Thymus (tissue), 11 donors: ENCODE data around the gene GMPR. TPM values are rescaled to one million over a fixed set of nuclear protein-coding genes. Genes with fewer than 3 reads are reported as not detected.

Source experiments
- DNase-seq, 9 donors: peaks; one replicate each; pipeline ENCODE4 v3.0.0-alpha.2; 2013; ENCODE audit warnings: low spot score in 9 of 9, low read depth in 6 of 9, missing footprints in 1 of 9
- H3K27ac ChIP-seq, 2 donors: one replicate each; pipeline ENCODE4 v1.5.1; 2013; ENCODE audit warnings: control low read depth in 1 of 2, low read depth in 1 of 2, low read length in 1 of 2, mild to moderate bottlenecking in 1 of 2, moderate library complexity in 1 of 2
- H3K27me3 ChIP-seq, 2 donors: one replicate each; pipeline ENCODE4 v1.5.1; 2013; ENCODE audit warnings: low read length in 1 of 2; ENCODE audit not compliant: control insufficient read depth in 2 of 2, insufficient read depth in 1 of 2
- H3K36me3 ChIP-seq, 2 donors: one replicate each; pipeline ENCODE4 v1.5.1; 2013; ENCODE audit warnings: low read length in 1 of 2, mild to moderate bottlenecking in 1 of 2, moderate library complexity in 1 of 2; ENCODE audit not compliant: control insufficient read depth in 2 of 2, insufficient read depth in 2 of 2
- H3K4me1 ChIP-seq, 2 donors: one replicate each; pipeline ENCODE4 v1.5.1; 2013; ENCODE audit warnings: low read length in 2 of 2; ENCODE audit not compliant: control insufficient read depth in 2 of 2, insufficient read depth in 2 of 2
- H3K4me3 ChIP-seq, 2 donors: one replicate each; pipeline ENCODE4 v1.5.1; 2013; ENCODE audit warnings: low read length in 2 of 2, control low read depth in 1 of 2, mild to moderate bottlenecking in 1 of 2
- H3K9me3 ChIP-seq, 2 donors: one replicate each; pipeline ENCODE4 v1.5.1; 2013; ENCODE audit warnings: low read length in 1 of 2, mild to moderate bottlenecking in 1 of 2; ENCODE audit not compliant: control insufficient read depth in 2 of 2, insufficient read depth in 1 of 2
- WGBS: extraction: QIAGEN DNeasy Blood & Tissue Kit; methylation state at CpG from one replicate; pipeline ENCODE4 v1.1.7; 2013; 5-methylcytosine and 5-hydroxymethylcytosine counted together
- polyA plus RNA-seq: library from polyadenylated mRNA; stranded (reverse); fragments of 200-250 nt; gene quantifications from one replicate; pipeline ENCODE4 v1.2.3, GENCODE V29; 2013
- total RNA-seq: library from RNA; stranded (reverse); fragments of 120-200 nt; gene quantifications from one replicate; pipeline ENCODE4 v1.2.4, GENCODE V29; 2013
- donor health status: healthy.

The GMPR gene
- total and polyA plus RNA-seq, 2 donors: 4.1 to 17.2 TPM

GRCh38 chr6:16228709-16229665 lies 9.4 kb upstream of the GMPR start:
- 86% methylated on average over 19 of the region's 20 CpGs for WGBS
- H3K27ac ChIP-seq: no peak overlapping the region
- H3K9me3 ChIP-seq: no peaks in the 10 kb centered on the region
- no peaks in the 10 kb centered on the region for H3K4me1 ChIP-seq
- H3K4me3 ChIP-seq: no peak overlapping the region
- H3K27me3 ChIP-seq: peaks cover 0 to 11% of the 10 kb centered on the region in 2 donors
- H3K36me3 ChIP-seq: no peaks in the 10 kb centered on the region
- no peak for DNase-seq

GRCh38 chr6:16229700-16230099 lies 8.7 kb upstream of the GMPR start:
- Histone ChIP-seq H3K27me3 (peaks cover 0 to 11% of the 10 kb centered on the region in 2 donors), H3K9me3 (no peaks in the 10 kb centered on the region), H3K36me3 (no peaks in the 10 kb centered on the region), H3K4me1 (no peaks in the 10 kb centered on the region), H3K27ac (no peak overlapping the region), H3K4me3 (no peak overlapping the region)
- WGBS: 89% methylated on average over 6 of the region's 6 CpGs
- DNase-seq: no peak

GRCh38 chr6:16230953-16231352 lies 7.4 kb upstream of the GMPR start:
- no peaks in the 10 kb centered on the region for H3K4me1 ChIP-seq
- H3K9me3 ChIP-seq: no peaks in the 10 kb centered on the region
- no peak overlapping the region for H3K27ac ChIP-seq
- DNase-seq: no peak
- H3K4me3 ChIP-seq: no peak overlapping the region
- H3K27me3 ChIP-seq: peaks cover 0 to 16% of the 10 kb centered on the region in 2 donors
- H3K36me3 ChIP-seq: no peaks in the 10 kb centered on the region
- WGBS: 88% methylated on average over 9 of the region's 9 CpGs

GRCh38 chr6:16232086-16232485 lies 6.3 kb upstream of the GMPR start:
- DNase-seq: no peak
- no peak overlapping the region for H3K27ac ChIP-seq
- H3K9me3 ChIP-seq: no peaks in the 10 kb centered on the region
- H3K4me3 ChIP-seq: no peak overlapping the region
- H3K4me1 ChIP-seq: no peaks in the 10 kb centered on the region
- H3K27me3 ChIP-seq: peaks cover 5 to 24% of the 10 kb centered on the region in 2 donors
- no peaks in the 10 kb centered on the region for H3K36me3 ChIP-seq
- WGBS: 96% methylated on average over 5 of the region's 5 CpGs

- Histone ChIP-seq H3K9me3 (peaks cover 0 to 5% of the 10 kb centered on the region in 2 donors), H3K4me1 (peaks cover 5 to 15% of the 10 kb centered on the region in 2 donors), H3K4me3 (no peak overlapping the region), H3K27ac (peak overlapping the region in 1 of 2 donors; percentile 15), H3K27me3 (peaks cover 19 to 49% of the 10 kb centered on the region in 2 donors), H3K36me3 (no peaks in the 10 kb centered on the region)
- no peak for DNase-seq
- 87% methylated on average over 4 of the region's 4 CpGs for WGBS
Observed at GRCh38 chr6:16236009-16236501, 2.3 kb upstream of the GMPR start.

GRCh38 chr6:16236631-16237199 lies 1.7 kb upstream of the GMPR start:
- Histone ChIP-seq H3K27me3 (peaks cover 19 to 49% of the 10 kb centered on the region in 2 donors), H3K9me3 (peaks cover 0 to 5% of the 10 kb centered on the region in 2 donors), H3K4me1 (peaks cover 5 to 15% of the 10 kb centered on the region in 2 donors), H3K36me3 (no peaks in the 10 kb centered on the region), H3K27ac (no peak overlapping the region), H3K4me3 (no peak overlapping the region)
- 6% methylated on average over 3 of the region's 3 CpGs for WGBS
- peak in 1 of 9 donors; percentile 26 for DNase-seq

GRCh38 chr6:16237242-16237641 lies 1.1 kb upstream of the GMPR start:
- H3K36me3 ChIP-seq: no peaks in the 10 kb centered on the region
- 93% methylated on average over 7 of the region's 7 CpGs for WGBS
- peaks cover 0 to 5% of the 10 kb centered on the region in 2 donors for H3K9me3 ChIP-seq
- DNase-seq: no peak
- H3K4me1 ChIP-seq: peaks cover 5 to 15% of the 10 kb centered on the region in 2 donors
- no peak overlapping the region for H3K27ac ChIP-seq
- H3K27me3 ChIP-seq: peaks cover 19 to 49% of the 10 kb centered on the region in 2 donors
- H3K4me3 ChIP-seq: no peak overlapping the region

- peaks cover 5 to 15% of the 10 kb centered on the region in 2 donors for H3K4me1 ChIP-seq
- H3K4me3 ChIP-seq: peak overlapping the region; percentile 44 to 55
- 5% methylated on average over 34 of the region's 34 CpGs for WGBS
- peaks cover 0 to 5% of the 10 kb centered on the region in 2 donors for H3K9me3 ChIP-seq
- H3K36me3 ChIP-seq: no peaks in the 10 kb centered on the region
- peaks cover 19 to 49% of the 10 kb centered on the region in 2 donors for H3K27me3 ChIP-seq
- H3K27ac ChIP-seq: no peak overlapping the region
- peak in 2 of 9 donors; percentile 12 to 34 for DNase-seq
Observed at GRCh38 chr6:16238963-16239797, 793 bp downstream of the GMPR start.
